GM12892 (cell line): ENCODE results near the gene TNNT2.

Experiments
- POLR2A ChIP-seq: IDR thresholded peaks from 2 replicates; pipeline ENCODE4 v1.6.1; 2011; ENCODE audit warnings: low read depth, low read length, control low read depth
- POLR2AphosphoS5 ChIP-seq: IDR thresholded peaks from 2 replicates; pipeline ENCODE4 v1.6.1; 2011; ENCODE audit warnings: low read depth, low read length, control low read depth
- TAF1 ChIP-seq: IDR thresholded peaks from 2 replicates; pipeline ENCODE4 v1.6.1; 2011; ENCODE audit warnings: low read depth, mild to moderate bottlenecking, control low read depth, low read length, borderline replicate concordance

DNA sequence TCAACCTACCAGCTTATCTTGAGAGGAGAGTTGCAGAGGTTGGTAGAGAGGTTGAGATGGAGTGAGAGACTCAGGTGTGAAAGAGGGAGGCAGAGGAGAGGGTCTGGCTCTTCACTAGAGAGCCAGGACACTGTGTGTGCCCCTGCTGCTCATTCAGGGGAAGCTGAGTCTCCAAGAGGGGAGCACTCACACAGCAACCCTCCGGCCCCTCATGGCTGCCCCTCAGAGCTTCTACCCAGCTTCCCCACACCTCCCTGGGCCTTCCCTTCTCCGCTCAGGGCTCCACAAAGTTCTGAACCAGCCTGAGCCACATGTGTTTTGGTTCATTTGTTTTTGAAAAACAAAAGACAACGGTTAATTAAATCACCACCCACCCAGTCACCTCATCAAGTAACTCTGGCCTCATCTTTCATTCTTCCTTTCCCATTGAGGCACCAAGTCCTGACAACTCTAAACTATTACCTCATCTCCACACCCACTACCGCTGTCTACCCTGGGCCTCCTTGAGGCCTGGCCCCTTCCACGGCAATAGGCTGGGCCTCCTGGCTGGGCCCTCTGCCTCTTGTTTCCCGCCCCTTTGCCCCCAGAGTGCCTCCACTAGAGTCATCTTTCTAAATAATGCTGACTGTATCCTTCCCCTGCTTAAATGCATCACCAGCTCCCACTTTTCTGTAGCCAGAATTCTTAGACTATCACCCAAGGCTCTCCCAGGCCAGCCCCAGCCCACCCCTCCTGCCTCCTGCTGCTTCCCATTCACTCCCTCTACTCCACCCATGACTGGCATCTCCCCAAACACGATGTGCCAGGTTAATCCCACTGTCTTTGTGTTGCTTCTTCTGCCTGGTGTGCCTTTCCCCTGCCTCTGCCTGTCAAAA is 33.0 kb downstream of the TNNT2 start:
- TF ChIP-seq POLR2A (no peak), POLR2AphosphoS5 (no peak), TAF1 (no peak)
